ENCODE results near the gene SAFB2. TPM values are rescaled to one million over a fixed set of nuclear protein-coding genes. Genes with fewer than 3 reads are reported as not detected.

Gene SAFB2
- total RNA-seq = 10 to 100 TPM; 50.9 to 57.3 TPM
- long read RNA-seq, donor 1, partial matches to known transcripts = 9 of 15 reads
- long read RNA-seq, donor 1, other reads (novel, unspliced or antisense) = 5 of 15 reads
- long read RNA-seq, donor 2, partial matches to known transcripts = 91 of 100 reads
- long read RNA-seq, donor 2, other reads (novel, unspliced or antisense) = 7 of 100 reads

DNA sequence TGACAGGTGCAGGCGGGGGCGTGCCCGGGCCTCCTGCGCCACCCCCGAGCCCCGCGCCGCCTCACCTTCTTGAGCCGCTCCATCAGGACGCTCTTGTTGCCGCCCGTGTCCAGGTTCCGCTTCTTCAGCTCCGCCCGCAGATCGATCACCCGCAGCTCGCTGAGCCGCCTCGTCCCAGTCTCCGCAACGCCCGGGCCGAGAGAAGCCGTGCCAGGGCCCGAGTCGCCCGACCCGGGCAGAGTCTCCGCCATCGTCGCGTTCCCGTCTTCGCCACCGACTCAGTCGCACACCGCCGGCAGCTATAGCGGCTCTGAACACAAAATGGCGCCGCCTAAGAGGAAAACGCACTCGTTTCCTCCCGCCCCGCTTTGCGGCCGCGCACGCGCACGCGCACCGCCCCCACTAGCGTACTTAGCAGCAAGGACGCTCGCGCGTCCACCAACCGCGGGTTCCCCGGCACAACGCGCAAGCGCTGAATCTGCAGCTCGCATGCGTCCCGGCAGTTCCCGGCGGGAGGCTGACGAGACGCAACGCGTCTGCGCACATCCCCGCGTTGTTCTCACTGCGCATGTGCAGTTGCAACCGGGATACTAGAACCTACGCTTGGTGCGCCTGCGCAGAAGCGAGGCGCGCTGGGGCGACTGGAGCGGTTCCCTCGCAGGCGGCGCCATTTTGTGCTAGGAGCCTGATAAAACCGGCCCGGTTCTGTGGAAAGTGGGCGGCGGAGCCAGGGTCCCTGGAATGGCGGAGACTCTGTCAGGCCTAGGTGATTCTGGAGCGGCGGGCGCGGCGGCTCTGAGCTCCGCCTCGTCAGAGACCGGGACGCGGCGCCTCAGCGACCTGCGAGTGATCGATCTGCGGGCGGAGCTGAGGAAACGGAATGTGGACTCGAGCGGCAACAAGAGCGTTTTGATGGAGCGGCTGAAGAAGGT lies at the start of gene SAFB2, which contains the start of gene SAFB:
Gene SAFB2, minus strand, starts transcription at position 312 of the 932 bp plus-strand sequence. Its CDS starts 61 bp downstream, at position 251.
Gene SAFB, plus strand, starts transcription at position 619 of the 932 bp plus-strand sequence. Its CDS starts 123 bp downstream, at position 742.
- DNase-seq (ENCODE audit: low spot score) = peak; percentile 100
- intact Hi-C loops (cut with DNase I) = no loop called here

DNA sequence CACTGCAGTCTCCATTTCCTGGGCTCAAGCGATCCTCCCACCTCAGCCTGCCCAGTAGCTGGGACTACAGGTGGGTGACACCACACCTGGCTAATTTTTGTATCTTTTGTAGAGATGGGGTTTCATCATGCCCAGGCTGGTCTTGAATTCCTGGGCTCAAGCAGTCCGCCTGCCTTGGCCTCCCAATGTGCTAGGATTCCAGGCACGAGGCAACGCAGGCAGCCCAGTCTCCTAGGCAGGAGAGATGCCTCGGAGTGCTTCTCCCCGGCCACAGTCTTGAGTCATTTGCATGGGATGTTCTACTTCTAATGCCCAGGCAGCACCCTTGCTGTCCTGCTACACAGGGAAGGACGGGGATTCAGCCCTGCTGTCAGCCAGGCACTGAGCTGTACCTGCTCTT lies 49.0 kb upstream of the SAFB2 start:
- intact Hi-C loops (cut with DNase I) = no loop called here
- DNase-seq (ENCODE audit: low spot score) = no peak

DNA sequence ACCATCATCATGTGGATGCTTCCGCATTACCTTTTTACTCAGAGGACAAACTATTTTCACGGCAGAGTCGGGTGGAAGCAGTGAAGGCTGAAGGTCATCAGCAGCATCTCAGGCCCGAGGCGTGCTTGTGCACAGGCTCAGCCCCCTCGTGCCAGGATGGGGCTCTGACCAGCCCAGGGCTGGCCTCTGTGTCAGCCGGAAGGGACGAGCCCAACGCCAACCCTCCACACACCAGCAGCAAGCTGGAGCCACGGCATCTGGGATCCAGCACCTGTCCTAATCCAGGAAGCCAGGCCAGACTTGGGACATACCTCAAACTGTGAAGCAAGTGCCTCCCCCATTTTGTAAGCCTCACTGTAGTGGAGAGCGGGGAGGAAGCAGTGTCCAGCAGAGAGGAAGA lies 46.6 kb upstream of the SAFB2 start:
- intact Hi-C loops (cut with DNase I) = no loop called here
- no peak for DNase-seq (ENCODE audit: low spot score)

DNA sequence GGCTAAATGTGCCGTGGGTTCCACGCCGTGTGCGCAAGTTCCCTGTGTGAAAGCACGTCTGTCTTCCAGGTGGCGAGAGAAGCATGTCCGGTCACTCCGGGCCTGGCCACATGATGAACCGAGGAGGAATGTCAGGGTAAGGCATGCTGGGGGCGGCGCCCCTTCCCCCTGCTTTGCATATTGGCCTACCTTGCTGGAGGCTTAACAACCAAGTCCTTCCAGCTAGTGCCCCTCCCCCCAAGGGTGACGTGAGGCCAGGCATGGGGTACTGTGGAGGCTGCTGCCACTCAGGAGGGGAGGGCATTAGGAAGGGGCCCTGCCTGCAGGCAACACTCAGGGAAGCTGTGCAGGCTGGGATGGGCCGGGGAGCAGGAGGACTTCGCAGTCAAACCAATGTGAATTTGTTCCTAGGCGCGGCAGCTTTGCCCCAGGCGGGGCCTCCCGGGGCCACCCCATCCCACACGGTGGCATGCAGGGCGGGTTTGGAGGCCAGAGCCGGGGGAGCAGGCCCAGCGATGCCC lies 45.2 kb upstream of the SAFB2 start:
- intact Hi-C loops (cut with DNase I) = no loop called here
- no peak for DNase-seq (ENCODE audit: low spot score)

DNA sequence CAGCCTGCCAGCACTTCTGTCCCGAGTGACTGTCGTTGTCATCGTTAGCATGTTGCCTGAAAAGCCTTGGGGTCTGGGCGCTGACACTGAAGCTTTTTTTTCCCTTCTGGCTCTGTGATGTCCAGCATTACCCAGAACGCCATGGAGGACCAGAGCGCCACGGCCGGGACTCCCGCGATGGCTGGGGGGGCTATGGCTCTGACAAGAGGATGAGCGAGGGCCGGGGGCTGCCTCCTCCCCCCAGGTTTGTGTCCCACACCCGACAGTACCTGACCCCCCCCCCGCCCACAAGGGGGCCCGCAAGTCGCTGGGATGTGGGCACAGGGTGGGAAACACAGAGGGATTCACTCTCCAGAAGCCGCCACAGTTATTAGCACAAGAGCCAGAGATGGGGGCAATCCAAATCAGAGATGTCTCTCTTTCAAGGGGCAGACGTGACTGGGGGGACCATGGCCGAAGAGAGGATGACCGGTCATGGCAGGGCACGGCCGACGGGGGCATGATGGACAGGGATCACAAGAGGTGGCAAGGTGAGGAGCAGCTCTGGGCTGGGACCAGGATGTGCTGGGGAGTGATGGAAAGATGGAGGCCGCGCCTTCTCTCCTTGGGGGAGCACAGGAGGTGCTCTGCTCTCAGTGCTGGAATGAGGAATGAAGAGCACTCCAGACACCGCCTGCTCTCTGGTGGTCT lies 44.5 kb upstream of the SAFB2 start:
- DNase-seq (ENCODE audit: low spot score) = no peak
- intact Hi-C loops (cut with DNase I) = no loop called here

DNA sequence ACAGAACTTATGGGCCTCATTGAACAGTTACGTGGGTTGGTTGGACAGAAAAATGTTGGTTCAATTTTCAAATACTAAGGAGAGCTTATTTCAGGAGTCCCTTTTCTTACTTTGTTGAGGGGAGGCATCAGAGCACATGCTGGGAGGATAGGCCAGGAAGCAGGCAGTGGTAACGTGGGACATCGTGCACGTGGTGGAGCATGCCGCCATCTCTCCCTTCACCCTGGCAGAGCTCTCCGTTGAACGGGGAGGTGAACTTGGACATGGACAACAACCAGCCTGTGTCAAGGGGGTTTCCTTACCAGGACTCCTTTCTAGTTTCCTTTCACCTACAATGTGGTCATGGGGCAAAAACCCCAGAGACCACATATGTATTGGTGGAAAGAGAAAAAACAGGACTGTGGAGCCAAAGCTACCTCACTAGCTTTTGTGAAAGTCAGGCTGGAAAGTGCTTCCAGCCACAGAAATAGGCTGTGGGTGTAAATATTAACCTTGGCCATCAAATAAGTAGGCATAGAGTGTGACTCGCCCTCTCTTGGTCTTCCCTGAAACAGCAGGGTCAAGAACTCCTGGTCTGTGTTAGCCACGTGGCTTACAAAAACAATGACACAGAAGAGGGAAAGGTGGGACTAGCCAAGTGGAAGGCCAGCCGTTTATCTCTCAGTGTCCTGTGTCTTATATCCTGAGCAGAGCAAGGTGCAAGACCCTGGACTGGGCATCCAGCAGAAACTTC lies 43.4 kb upstream of the SAFB2 start:
- intact Hi-C loops (cut with DNase I) = no loop called here
- DNase-seq (ENCODE audit: low spot score) = no peak

DNA sequence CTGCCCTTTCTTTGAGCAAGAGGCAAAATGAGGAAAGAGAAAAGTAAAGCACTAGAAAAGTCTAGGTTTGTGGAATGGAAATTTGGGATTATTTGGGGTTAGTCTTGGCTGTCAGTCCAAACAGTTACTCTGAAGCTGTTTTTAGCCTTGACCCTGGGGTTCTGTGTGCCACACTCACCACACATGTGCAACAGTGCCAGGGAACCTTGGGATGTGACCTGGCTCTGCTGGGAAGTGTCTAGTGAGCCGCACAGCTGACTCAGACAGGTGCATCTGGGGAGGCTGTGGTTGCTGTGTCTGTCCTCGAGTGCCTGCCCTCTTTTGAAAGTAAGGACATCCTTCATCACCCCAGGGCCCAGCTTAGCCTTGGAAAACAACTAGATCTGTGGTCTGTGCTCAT lies 41.9 kb upstream of the SAFB2 start:
- DNase-seq (ENCODE audit: low spot score) = no peak
- intact Hi-C loops (cut with DNase I) = no loop called here

DNA sequence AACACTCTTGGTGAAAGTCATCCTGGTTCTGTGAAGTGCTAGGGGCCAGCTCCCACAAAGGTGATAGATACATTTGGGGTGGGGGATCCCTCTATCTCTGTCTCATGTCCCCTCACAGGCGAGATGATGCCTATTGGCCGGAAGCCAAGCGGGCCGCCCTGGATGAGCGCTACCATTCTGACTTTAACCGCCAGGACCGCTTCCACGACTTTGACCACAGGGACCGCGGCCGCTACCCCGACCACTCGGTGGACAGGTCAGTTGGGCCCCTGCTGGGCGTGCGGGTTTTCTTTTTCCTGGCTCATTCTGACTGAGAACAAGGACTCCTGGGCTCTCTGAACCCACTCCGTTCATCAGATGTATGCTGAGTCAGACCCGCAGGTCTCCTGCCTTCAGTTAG lies 41.3 kb upstream of the SAFB2 start:
- intact Hi-C loops (cut with DNase I) = no loop called here
- DNase-seq (ENCODE audit: low spot score) = no peak

DNA sequence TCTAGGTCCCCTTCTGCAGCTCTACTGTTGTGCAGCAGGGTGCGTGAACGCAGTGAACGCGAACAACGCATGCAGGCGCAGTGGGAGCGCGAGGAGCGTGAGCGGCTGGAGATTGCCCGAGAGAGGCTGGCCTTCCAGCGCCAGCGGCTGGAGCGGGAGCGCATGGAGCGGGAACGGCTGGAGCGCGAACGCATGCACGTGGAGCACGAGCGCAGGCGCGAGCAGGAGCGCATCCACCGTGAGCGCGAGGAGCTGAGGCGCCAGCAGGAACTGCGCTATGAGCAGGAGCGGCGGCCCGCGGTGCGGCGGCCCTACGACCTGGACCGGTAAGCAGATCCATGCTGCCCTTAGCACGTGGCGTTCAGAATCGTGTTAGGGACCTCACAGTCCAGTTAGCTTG lies 38.9 kb upstream of the SAFB2 start:
- DNase-seq (ENCODE audit: low spot score) = no peak
- intact Hi-C loops (cut with DNase I) = no loop called here

DNA sequence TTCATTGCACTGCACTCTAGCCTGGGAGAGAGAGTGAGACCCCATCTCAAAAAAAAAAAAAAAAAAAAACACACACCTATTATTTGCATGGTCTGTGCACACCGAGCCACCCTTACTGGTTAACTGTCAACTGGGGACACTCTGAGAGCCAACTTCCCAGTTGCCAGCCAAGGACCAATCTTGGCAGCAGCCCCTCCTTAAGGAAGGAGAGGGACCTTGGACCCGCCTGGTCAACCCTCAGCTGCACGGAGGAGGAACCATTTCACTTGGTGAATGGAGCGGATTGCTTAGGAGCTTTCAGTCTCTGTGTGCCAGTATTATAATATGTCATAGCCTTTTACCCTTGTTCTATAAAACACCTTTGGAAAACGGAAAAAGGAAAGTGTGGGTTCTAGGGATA lies 32.8 kb upstream of the SAFB2 start:
- peak; percentile 17 for DNase-seq (ENCODE audit: low spot score)
- intact Hi-C loops (cut with DNase I) = no loop called here

DNA sequence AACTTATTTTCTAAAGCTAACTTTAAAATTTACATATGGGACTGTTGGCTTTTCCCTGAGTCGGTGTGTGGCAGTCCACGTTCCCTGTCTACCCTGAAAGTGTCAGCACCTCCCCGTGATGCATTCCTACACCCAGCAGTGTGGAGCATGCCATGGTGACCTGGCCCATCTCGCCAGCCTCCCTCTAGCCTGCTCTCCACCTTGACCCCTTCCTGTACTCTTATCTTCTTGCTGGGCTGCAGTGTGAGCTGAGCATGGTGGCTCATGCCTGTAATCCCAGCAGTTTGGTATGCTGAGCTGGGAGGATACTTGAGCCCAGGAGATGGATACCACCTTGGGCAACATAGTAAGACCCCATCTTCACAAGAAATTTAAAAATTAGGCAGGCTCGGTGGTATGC lies 32.4 kb upstream of the SAFB2 start:
- intact Hi-C loops (cut with DNase I) = no loop called here
- DNase-seq (ENCODE audit: low spot score) = peak; percentile 58

DNA sequence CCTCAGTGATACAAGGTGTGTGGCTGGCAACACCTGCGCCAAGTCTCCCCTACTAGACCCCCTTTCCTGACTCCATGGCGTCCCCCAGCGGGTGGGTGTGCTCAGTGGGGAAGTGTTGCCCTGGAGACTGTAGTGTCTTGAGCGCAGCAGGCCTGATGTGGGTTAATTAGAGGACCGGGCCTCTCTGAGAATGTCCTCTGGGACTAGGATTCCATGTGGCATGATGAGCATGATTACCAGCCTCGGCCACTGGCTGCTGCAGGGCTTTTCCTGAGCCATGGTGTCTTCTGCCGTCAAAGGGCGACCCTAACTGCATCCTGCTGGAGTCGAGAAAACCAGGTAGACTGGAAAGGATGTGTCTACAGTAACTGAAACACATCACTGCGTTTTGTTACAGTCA lies 29.7 kb upstream of the SAFB2 start:
- intact Hi-C loops (cut with DNase I) = no loop called here

DNA sequence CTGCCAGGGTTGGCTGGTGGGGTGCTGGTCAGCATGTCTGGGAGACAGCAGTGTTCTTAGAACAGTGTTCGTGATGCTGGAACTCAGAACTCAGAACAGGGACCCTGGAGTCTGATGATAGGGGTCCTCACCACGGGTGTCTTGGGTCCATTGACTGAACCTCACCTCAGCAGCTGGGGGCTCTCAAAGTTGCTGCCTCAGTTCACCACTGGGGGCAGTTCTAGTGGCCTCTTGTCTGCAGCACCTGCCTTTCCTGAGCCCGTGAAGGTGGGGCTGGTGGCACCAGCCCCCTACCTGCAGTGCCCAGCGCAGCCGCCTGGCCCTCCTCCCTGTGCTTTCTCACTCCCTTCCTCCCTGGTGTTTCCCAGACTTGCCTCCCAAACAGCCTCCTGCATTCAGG lies 28.8 kb upstream of the SAFB2 start:
- peak; percentile 45 for DNase-seq (ENCODE audit: low spot score)
- intact Hi-C loops (cut with DNase I) = no loop called here

More for the DNA sequence above, 29.7 kb upstream of the SAFB2 start:
- DNase-seq (ENCODE audit: low spot score) = peak; percentile 73

DNA sequence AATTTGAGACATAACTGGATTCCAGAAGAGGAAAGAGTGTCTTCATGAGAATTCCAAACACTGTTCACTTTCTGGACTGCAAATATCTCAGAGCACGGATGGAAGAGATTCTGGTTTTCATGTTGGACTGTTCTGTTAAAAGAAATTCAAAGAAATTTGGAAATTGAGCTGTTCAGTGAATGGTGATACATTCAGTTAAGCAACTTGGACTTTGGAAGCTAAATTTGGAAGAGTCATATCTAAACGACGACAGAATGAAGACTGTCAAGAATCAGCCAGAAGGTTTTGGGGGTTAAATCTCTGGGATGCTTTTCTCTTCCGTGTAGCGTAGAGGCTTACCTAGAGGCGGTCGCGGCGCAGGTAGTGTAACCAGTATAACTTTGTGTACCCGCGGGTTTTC lies 25.9 kb upstream of the SAFB2 start:
- intact Hi-C loops (cut with DNase I) = no loop called here

DNA sequence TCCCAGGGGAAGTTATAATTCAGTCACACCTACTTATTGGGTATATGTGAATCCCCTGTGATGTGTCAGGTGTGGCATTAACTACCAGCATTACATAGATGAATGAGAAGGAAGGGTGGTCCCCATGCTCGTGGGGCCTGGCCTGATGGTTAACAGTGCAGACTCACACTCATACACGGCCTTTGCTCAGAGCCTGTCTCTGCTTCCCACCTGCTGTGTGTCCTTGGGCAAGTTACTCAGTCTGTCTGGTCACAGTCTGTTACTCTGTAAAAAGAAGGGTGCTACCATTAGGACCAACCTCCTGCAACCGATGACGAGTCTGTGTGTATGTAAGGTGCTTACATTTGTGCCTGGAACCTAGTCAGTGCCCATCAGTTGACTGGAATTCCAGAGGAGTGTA lies 24.1 kb upstream of the SAFB2 start:
- DNase-seq (ENCODE audit: low spot score) = peak; percentile 7
- intact Hi-C loops (cut with DNase I) = no loop called here

More for the DNA sequence above, 25.9 kb upstream of the SAFB2 start:
- no peak for DNase-seq (ENCODE audit: low spot score)

DNA sequence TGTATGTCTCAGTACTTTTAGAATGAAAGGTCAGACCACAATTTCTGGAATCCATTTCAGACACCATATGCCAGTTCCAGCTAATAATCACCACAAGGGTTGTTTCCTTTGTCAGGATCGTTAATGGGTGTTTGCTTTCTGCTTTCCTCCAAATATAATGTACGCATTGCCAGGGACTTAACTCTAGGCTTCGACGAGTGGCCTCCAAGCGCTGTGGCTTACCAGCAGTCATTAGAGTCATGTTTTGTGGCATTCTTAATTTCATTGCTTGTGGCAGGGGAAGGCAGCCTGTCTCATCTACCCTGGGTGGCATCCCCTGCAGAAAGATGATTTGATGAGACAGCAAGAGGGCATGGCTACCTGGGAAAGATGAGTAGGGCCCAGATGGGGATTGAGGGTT lies 22.8 kb upstream of the SAFB2 start:
- intact Hi-C loops (cut with DNase I) = no loop called here
- DNase-seq (ENCODE audit: low spot score) = peak; percentile 34

DNA sequence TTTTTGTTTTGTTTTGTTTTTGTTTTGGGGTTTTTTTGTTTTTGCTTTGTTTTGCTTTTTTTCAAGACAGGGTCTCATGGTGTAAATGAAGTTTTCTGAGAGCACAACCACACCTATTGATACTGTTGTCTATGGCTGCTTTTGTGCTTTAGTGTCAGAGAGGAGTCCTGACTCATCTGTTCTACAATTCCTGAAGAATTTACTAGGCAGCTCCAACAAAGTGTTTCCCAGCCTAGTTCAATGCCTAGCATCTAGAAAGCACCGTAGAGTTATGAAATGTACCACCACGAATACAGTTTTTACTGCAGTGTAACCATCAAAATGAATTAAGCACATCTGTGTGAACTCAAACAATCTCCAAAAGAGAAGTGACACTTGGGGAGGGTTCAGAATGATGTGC lies 21.5 kb upstream of the SAFB2 start:
- DNase-seq (ENCODE audit: low spot score) = no peak
- intact Hi-C loops (cut with DNase I) = no loop called here

DNA sequence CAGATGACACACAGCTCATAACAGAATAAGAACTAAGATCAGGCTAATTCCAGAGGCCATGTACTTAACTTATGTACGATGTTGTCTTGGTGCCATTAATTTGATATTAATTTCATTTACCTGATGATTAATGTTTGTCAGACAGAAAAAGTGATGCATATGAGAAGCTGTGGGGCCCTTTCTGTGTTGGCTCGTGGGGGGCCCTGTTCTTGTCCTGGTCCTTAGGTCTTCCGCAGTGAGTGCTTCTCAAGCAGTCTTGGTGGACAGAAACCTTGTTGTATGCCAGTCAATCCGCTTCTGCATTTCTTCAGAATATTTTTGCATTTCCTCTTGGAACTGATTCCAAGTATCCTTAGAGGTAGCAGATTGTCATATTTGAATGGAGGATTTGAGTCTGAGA lies 20.5 kb upstream of the SAFB2 start:
- intact Hi-C loops (cut with DNase I) = no loop called here
- no peak for DNase-seq (ENCODE audit: low spot score)

DNA sequence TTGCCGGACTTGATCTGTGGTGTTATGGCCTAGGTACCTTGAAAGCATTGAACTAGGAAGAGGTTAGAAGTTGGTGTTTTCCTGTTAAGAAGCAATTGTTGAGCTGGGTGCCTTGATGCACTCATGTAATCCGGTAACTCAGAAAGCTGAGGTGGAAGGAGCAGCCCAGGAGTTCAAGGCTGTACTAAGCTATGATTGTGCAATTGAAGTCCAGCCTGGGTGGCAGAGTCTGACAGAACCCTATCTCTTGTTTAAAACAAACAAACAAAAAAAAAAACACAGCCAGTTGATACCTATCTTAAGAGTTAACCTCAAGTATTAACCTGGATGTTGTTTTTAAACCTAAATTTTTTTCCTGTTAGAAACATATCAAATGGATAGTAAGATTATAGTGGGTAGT lies 19.6 kb upstream of the SAFB2 start:
- intact Hi-C loops (cut with DNase I) = no loop called here
- DNase-seq (ENCODE audit: low spot score) = peak; percentile 7

All from posterior vena cava (tissue), 2 donors.